Fibroblast of peridontal ligament (primary cell): ENCODE results near the gene PNLIPRP1.

Source experiments
- DNase-seq: peaks from one replicate; pipeline ENCODE4 v3.0.0-alpha.2; 2010; ENCODE audit errors: extremely low read depth

The PNLIPRP1 gene

GRCh38 chr10:116631871-116632295 lies 41.1 kb downstream of the PNLIPRP1 start:
- DNase-seq, result no peak

- DNase-seq, result no peak
Observed at GRCh38 chr10:116632596-116633215, 41.9 kb downstream of the PNLIPRP1 start.

- DNase-seq, result no peak
Observed at GRCh38 chr10:116633216-116633600, 42.4 kb downstream of the PNLIPRP1 start.

GRCh38 chr10:116634126-116634975 lies 43.6 kb downstream of the PNLIPRP1 start:
- DNase-seq, result no peak

- DNase-seq, result no peak
Observed at GRCh38 chr10:116636385-116636784, 45.6 kb downstream of the PNLIPRP1 start.

GRCh38 chr10:116636976-116637375 lies 46.2 kb downstream of the PNLIPRP1 start:
- no peak for DNase-seq

- no peak for DNase-seq
Observed at GRCh38 chr10:116637830-116638229, 47.1 kb downstream of the PNLIPRP1 start.

- no peak for DNase-seq
Observed at GRCh38 chr10:116646502-116646901, 55.7 kb downstream of the PNLIPRP1 start.

GRCh38 chr10:116648903-116649302 lies 58.1 kb downstream of the PNLIPRP1 start:
- no peak for DNase-seq

- DNase-seq, result no peak
Observed at GRCh38 chr10:116653885-116654284, 63.1 kb downstream of the PNLIPRP1 start.

- DNase-seq, result no peak
Observed at GRCh38 chr10:116654816-116655215, 64.1 kb downstream of the PNLIPRP1 start.

- DNase-seq, result no peak
Observed at GRCh38 chr10:116655568-116655967, 64.8 kb downstream of the PNLIPRP1 start.

- no peak for DNase-seq
Observed at GRCh38 chr10:116656044-116656443, 65.3 kb downstream of the PNLIPRP1 start.

GRCh38 chr10:116657863-116658551 lies 67.2 kb downstream of the PNLIPRP1 start:
- DNase-seq, result no peak
